ENCODE results near the gene VEZT.

GRCh38 chr12:95179011-95179410 is 38.6 kb upstream of the VEZT start:
- TF ChIP-seq HOMEZ (CRISPR knock-in tag; IDR thresholded peaks at IDR 0.05) (no peak), CTCF (IDR thresholded peaks at IDR 0.05 in 2 of 3, conservative IDR thresholded peaks at IDR 0.05 in 1 of 3; ENCODE audit: insufficient read depth in 2 of 3, low read depth in 1 of 3, low read length in 3 of 3) (no peak), POLR2A (conservative IDR thresholded peaks at IDR 0.05) (no peak)

Data from K562 (cell line).